ENCODE measurements around the gene FLNC.

The FLNC gene

GRCh38 chr7:128832880-128833147 lies 2.6 kb downstream of the FLNC start:
- no peak for DNase-seq

GRCh38 chr7:128833148-128833945 lies 3.1 kb downstream of the FLNC start:
- DNase-seq = no peak

- no peak for DNase-seq
Observed at GRCh38 chr7:128833946-128834325, 3.7 kb downstream of the FLNC start.

GRCh38 chr7:128835231-128835751 lies 5.1 kb downstream of the FLNC start:
- no peak for DNase-seq

GRCh38 chr7:128835790-128836641 lies 5.8 kb downstream of the FLNC start:
- no peak for DNase-seq

- no peak for DNase-seq
Observed at GRCh38 chr7:128836729-128837348, 6.6 kb downstream of the FLNC start.

- no peak for DNase-seq
Observed at GRCh38 chr7:128837521-128837921, 7.3 kb downstream of the FLNC start.

GRCh38 chr7:128838109-128838779 lies 8.0 kb downstream of the FLNC start:
- no peak for DNase-seq

- DNase-seq = no peak
Observed at GRCh38 chr7:128838981-128839731, 8.9 kb downstream of the FLNC start.

GRCh38 chr7:128839751-128840177 lies 9.6 kb downstream of the FLNC start:
- DNase-seq = no peak

GRCh38 chr7:128840326-128841170 lies 10.3 kb downstream of the FLNC start:
- DNase-seq = no peak

- DNase-seq = no peak
Observed at GRCh38 chr7:128841171-128841690, 11.0 kb downstream of the FLNC start.

- no peak for DNase-seq
Observed at GRCh38 chr7:128841921-128842673, 11.9 kb downstream of the FLNC start.

GRCh38 chr7:128842674-128843641 lies 12.8 kb downstream of the FLNC start:
- no peak for DNase-seq

GRCh38 chr7:128843938-128844621 lies 13.9 kb downstream of the FLNC start:
- DNase-seq = no peak

GRCh38 chr7:128844777-128845311 lies 14.6 kb downstream of the FLNC start:
- DNase-seq = no peak

GRCh38 chr7:128845475-128845874 lies 15.3 kb downstream of the FLNC start:
- DNase-seq = no peak

GRCh38 chr7:128845987-128846386 lies 15.8 kb downstream of the FLNC start:
- no peak for DNase-seq
